RWPE2 (cell line): ENCODE data around the gene TRIO.
A peak's percentile ranks its signal among the peaks of the same experiment; 100 is the strongest.

ENCODE experiments used
- ATAC-seq: fragments of 200-7000 bp; cut with Tn5 transposase; 3 replicates; pipeline ENCODE4 v1.9.1; 2021; ENCODE audit warnings: low read depth
- DNase-seq: peaks from one replicate; pipeline ENCODE4 v3.0.0-alpha.2; 2020; ENCODE audit warnings: low spot score
- H3K27ac ChIP-seq: fragments of 450-650 bp; 2 replicates; pipeline ENCODE4 v1.5.1; 2017; ENCODE audit warnings: mild to moderate bottlenecking; ENCODE audit not compliant: poor library complexity, severe bottlenecking
- H3K27me3 ChIP-seq: fragments of 250-450 bp; sonication (Bioruptor Pico); 2 replicates; pipeline ENCODE4 v1.5.1; 2021; ENCODE audit warnings: mild to moderate bottlenecking, moderate library complexity; ENCODE audit not compliant: insufficient read depth, poor library complexity, severe bottlenecking
- H3K36me3 ChIP-seq: fragments of 250-450 bp; sonication (Bioruptor Pico); 2 replicates; pipeline ENCODE4 v1.5.1; 2020; ENCODE audit warnings: low read depth, mild to moderate bottlenecking, moderate library complexity
- H3K4me1 ChIP-seq: fragments of 250-450 bp; sonication (Bioruptor Pico); 2 replicates; pipeline ENCODE4 v1.5.1; 2021; ENCODE audit warnings: mild to moderate bottlenecking, moderate library complexity; ENCODE audit not compliant: insufficient read depth, poor library complexity, severe bottlenecking
- H3K4me3 ChIP-seq: fragments of 250-450 bp; sonication (Bioruptor Pico); 2 replicates; pipeline ENCODE4 v1.5.1; 2021; ENCODE audit warnings: mild to moderate bottlenecking, moderate library complexity; ENCODE audit not compliant: severe bottlenecking
- H3K9me3 ChIP-seq: fragments of 250-450 bp; sonication (Bioruptor Pico); 2 replicates; pipeline ENCODE4 v1.5.1; 2021; ENCODE audit warnings: mild to moderate bottlenecking, moderate library complexity; ENCODE audit not compliant: severe bottlenecking
- TF ChIP-seq, protein P1 (sequence below): fragments of 450-650 bp; IDR thresholded peaks from one replicate; pipeline ENCODE4 v1.5.1; 2017; ENCODE audit warnings: mild to moderate bottlenecking, moderate library complexity; ENCODE audit not compliant: poor library complexity, severe bottlenecking

TRIO gene

DNA sequence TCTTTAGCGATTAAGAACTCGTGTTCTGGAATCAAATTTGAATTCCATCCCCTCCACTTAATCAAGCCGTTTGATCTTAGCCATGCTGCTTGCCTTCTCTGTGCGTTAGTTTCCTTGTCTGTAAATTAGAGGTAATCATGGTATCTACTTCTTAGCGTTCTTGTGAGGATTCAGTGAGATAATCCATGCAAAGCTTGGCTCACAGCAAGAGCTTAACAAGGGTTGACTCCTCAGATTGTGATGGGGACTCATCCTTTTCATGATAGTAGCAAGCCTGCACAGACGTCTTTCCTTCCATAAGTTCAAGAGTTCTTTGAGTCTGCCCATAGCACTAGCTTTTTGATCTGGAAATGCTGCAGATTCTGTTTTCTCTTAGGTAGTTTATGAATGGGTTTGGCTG is 72.8 kb downstream of the TRIO start:
- H3K27me3 ChIP-seq, result no peaks in the 10 kb centered on the region
- no peak overlapping the region for H3K4me3 ChIP-seq
- ATAC-seq (no peak), DNase-seq (no peak)
- H3K4me1 ChIP-seq, result peaks cover 44% of the 10 kb centered on the region
- no peaks in the 10 kb centered on the region for H3K9me3 ChIP-seq
- peak overlapping the region; percentile 1 for H3K27ac ChIP-seq
- TF ChIP-seq, protein P1, sequence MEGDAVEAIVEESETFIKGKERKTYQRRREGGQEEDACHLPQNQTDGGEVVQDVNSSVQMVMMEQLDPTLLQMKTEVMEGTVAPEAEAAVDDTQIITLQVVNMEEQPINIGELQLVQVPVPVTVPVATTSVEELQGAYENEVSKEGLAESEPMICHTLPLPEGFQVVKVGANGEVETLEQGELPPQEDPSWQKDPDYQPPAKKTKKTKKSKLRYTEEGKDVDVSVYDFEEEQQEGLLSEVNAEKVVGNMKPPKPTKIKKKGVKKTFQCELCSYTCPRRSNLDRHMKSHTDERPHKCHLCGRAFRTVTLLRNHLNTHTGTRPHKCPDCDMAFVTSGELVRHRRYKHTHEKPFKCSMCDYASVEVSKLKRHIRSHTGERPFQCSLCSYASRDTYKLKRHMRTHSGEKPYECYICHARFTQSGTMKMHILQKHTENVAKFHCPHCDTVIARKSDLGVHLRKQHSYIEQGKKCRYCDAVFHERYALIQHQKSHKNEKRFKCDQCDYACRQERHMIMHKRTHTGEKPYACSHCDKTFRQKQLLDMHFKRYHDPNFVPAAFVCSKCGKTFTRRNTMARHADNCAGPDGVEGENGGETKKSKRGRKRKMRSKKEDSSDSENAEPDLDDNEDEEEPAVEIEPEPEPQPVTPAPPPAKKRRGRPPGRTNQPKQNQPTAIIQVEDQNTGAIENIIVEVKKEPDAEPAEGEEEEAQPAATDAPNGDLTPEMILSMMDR, result no peak
- peaks cover 4% of the 10 kb centered on the region; the same call in 1 of the 2 replicates for H3K36me3 ChIP-seq

DNA sequence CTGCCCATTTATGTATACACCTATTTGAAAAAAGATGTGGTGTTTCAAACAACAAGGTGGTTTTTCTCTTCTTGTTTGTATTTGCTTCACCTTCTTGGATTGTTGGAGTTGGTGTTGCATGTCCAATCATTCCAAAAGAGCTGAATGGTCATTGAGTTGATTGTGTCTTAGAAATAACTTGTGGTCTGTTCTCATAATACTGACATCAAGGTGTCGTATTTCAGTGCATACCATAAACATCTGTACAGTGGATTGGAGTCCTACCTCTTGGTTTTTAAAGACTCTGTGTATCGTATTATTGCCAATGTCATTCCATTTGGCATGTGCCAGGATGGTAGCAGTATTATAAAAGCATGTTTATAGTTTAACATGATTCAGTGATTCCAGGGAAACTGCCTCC is 73.2 kb downstream of the TRIO start:
- DNase-seq (no peak), ATAC-seq (peak; percentile 45; the same call in 2 of the 3 replicates)

GRCh38 chr5:14216902-14217301 is 73.8 kb downstream of the TRIO start:
- ATAC-seq (no peak), DNase-seq (no peak)
- Histone ChIP-seq H3K36me3 (peaks cover 4% of the 10 kb centered on the region), H3K27ac (peak overlapping the region; percentile 1), H3K27me3 (no peaks in the 10 kb centered on the region), H3K4me1 (peaks cover 38% of the 10 kb centered on the region), H3K9me3 (no peaks in the 10 kb centered on the region), H3K4me3 (no peak overlapping the region)
- TF ChIP-seq, protein P1, result no peak

More for the DNA sequence above, 73.2 kb downstream of the TRIO start:
- no peaks in the 10 kb centered on the region for H3K9me3 ChIP-seq
- no peak overlapping the region for H3K4me3 ChIP-seq
- H3K27ac ChIP-seq, result peak overlapping the region; percentile 1
- TF ChIP-seq, protein P1, result no peak
- H3K27me3 ChIP-seq, result no peaks in the 10 kb centered on the region
- H3K4me1 ChIP-seq, result peaks cover 39% of the 10 kb centered on the region
- peaks cover 4% of the 10 kb centered on the region for H3K36me3 ChIP-seq

DNA sequence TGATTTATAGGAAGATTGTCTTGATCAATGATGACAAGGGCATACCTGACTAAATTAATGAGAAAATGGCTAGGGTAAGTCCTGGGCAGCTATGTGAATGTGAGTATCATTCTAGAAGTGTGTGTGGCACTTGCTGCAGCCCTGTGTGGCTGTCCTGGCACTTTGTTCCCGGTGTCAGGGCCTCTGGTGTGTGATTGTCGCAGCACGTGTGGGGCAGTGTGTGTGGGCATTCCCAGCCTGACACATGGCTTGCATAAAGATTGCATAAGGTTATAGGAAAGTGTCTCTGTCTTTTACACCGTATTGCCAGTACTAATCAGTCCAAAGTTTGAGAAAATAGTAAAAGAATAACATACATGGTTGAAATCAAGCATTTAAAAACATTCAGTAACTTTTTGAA is 74.4 kb downstream of the TRIO start:
- TF ChIP-seq, protein P1, result no peak
- H3K27ac ChIP-seq, result peak overlapping the region; percentile 1
- H3K36me3 ChIP-seq, result peaks cover 4% of the 10 kb centered on the region
- DNase-seq (no peak), ATAC-seq (no peak)
- H3K27me3 ChIP-seq, result no peaks in the 10 kb centered on the region
- no peaks in the 10 kb centered on the region for H3K9me3 ChIP-seq
- no peak overlapping the region for H3K4me3 ChIP-seq
- peaks cover 32% of the 10 kb centered on the region for H3K4me1 ChIP-seq

- TF ChIP-seq, protein P1, result no peak
- H3K4me3 ChIP-seq, result no peak overlapping the region
- DNase-seq, result no peak
- H3K27ac ChIP-seq, result no peak overlapping the region
- H3K9me3 ChIP-seq, result no peaks in the 10 kb centered on the region
- peaks cover 27% of the 10 kb centered on the region for H3K4me1 ChIP-seq
- ATAC-seq, result no peak
- H3K27me3 ChIP-seq, result no peaks in the 10 kb centered on the region
- H3K36me3 ChIP-seq, result peaks cover 4% of the 10 kb centered on the region
Measured at GRCh38 chr5:14218011-14218410, 74.9 kb downstream of the TRIO start.
